Coronary artery (tissue), 2 donors: ENCODE results near the gene USP5.
"Not testable (repeated sequence)": the region's sequence is repeated elsewhere in the genome, so short reads cannot be mapped to it uniquely, and the experiment has no call there.

ENCODE experiments used
- DNase-seq: peaks from one replicate; pipeline ENCODE4 v3.0.0-alpha.2; 2017; ENCODE audit warnings: low spot score
- H3K27ac ChIP-seq, 2 donors: fragments of 200-600 bp; sonication (generic); one replicate each; pipeline ENCODE4 v1.5.1; 2016 to 2019
- H3K4me3 ChIP-seq: fragments of 200-600 bp; sonication (generic); 2 replicates; pipeline ENCODE4 v1.5.1; 2016; ENCODE audit warnings: mild to moderate bottlenecking, moderate library complexity
- TF ChIP-seq, protein P1 (sequence below): fragments of 200-600 bp; sonication (generic); IDR thresholded peaks from one replicate; pipeline ENCODE4 v1.5.1; 2019; ENCODE audit warnings: antibody characterized with exemption

USP5 gene

DNA sequence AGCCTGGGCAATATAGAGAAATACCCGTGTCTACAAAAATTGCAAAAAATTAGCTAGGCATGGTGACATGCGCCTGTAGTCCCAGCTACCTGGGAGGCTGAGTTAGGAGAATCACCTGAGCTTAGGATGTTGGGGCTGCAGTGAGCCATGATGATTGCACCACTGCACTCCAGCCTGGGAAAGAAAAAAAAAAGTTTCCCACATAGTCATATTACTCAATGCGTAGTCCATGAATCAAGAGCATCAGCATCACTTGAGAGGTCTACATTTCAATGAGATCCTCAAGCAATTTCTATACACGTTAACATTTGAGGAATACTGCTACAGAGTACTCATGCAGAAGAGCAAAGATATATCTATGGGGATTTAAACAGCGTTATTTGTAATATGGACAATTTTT is 47.5 kb downstream of the USP5 start:
- Histone ChIP-seq H3K4me3 (no peak overlapping the region), H3K27ac (no peak overlapping the region)
- TF ChIP-seq, protein P1, sequence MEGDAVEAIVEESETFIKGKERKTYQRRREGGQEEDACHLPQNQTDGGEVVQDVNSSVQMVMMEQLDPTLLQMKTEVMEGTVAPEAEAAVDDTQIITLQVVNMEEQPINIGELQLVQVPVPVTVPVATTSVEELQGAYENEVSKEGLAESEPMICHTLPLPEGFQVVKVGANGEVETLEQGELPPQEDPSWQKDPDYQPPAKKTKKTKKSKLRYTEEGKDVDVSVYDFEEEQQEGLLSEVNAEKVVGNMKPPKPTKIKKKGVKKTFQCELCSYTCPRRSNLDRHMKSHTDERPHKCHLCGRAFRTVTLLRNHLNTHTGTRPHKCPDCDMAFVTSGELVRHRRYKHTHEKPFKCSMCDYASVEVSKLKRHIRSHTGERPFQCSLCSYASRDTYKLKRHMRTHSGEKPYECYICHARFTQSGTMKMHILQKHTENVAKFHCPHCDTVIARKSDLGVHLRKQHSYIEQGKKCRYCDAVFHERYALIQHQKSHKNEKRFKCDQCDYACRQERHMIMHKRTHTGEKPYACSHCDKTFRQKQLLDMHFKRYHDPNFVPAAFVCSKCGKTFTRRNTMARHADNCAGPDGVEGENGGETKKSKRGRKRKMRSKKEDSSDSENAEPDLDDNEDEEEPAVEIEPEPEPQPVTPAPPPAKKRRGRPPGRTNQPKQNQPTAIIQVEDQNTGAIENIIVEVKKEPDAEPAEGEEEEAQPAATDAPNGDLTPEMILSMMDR, result no peak
- DNase-seq, result no peak

DNA sequence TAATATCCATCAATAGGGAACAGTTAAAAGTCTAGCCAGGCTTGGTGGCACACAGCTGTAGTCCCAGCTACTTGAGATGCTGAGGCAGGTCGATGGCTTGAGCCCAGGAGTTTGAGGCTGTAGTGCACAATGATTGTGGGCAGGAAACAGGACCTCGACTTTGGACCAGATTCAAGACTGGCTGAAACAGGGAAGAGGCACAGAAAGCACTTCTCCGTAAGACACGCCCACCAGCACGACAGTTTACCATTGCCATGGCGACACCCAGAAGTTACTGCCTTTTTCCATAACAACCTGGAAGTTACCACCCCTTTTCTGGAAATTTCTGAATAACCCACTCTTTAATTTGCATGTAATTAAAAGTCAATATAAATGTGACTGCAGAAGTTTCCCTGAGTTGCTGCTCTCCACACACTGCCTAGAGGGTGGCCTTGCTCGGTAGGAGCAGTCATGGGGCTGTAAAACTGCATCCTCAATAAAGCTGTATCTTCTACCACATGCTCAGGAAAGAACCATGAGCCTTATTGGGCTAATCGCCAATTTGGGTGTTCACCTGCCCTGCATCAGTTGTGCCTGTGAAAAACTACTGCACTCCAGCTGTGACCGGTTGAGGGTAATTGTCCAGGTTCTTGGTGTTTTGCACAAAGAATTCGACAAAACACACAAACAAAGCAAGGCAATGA is 48.0 kb downstream of the USP5 start:
- no peak for DNase-seq
- Histone ChIP-seq H3K27ac (no peak overlapping the region), H3K4me3 (no peak overlapping the region)
- TF ChIP-seq, protein P1, result no peak

DNA sequence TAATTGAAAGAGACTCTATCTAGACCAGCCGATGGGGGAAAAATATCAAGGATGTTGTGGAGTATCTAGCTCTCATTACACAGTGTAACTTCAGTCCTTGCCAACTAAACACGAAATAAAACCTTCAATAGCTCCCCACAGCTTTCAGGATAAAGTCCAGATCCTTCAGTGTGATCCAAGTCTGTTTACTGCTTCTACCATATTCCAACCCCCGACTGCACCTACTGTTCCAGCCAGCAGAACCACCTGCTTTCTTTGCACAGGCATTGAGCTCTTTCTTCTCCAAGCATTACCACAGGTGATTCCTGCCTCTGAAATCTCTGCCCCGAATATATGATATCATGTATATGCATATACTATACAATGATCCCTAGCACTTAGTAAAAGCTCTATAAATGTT is 50.5 kb downstream of the USP5 start:
- no peak for DNase-seq
- Histone ChIP-seq H3K4me3 (no peak overlapping the region), H3K27ac (no peak overlapping the region)
- TF ChIP-seq, protein P1, result no peak

- no peak overlapping the region for H3K27ac ChIP-seq
- no peak for DNase-seq
- H3K4me3 ChIP-seq, result no peak overlapping the region
- TF ChIP-seq, protein P1, result no peak
Observed at GRCh38 chr12:6903722-6904121, 51.8 kb downstream of the USP5 start.

DNA sequence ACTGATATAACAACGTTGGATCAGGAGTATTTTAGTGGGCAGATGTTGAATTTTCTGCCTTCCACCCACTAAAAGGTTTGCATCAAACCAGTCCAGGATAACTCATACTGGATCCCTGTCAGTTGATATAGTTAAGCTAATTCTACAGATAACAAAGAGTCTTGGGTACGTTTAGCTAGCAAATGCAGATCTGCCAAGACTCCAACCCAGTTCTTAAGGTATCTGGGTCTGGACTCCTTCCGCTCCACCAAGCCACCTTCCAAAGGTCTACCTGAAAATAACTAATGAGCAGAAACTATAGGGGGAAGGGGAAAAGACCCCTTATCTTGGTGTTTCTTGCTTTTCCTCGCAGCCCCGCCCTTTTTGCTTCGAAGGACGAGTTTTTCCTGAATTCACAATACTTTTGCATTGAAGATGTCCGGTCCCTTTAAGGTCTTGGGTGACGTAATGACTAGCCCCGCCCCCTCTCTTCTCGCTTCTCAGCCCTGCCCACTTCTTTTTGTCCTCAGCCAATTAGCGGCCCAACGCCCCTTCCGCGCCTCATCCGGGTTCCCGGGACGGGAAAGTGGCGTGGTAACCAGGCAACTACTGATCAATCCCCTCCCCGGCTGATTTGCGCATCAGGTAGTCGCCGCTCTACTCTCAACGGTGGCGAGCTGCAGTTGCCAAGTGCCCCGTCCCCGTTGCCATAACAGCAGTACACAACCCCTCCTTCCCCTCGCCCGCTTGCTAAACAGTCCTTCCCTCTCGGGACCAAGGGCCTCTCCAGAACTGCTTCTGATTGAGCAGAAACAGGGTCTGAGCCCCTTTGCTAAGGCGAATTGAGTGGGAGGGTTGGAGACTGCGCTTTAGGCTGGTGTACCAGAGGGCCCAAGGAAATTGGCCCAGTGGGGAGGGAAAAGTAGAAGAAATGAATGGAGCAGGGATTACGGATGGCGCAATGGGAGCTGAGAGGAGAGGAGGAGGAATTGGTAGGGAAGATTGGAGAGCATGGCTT is 52.6 kb downstream of the USP5 start, which contains the start of gene LRRC23:
Gene LRRC23, plus strand, starts transcription at position 543 of the 997 bp plus-strand sequence. CDS start 812 bp downstream, outside the sequence.
- peak; percentile 98 for DNase-seq
- TF ChIP-seq, protein P1, result no peak
- H3K27ac ChIP-seq, result peak within 1 kb of the TSS; percentile 57 to 90
- peak within 1 kb of the TSS; percentile 85 for H3K4me3 ChIP-seq

- no peak for DNase-seq
- Histone ChIP-seq H3K4me3 (peak overlapping the region; percentile 85), H3K27ac (peak overlapping the region; percentile 57 to 90)
- TF ChIP-seq, protein P1, result no peak
Observed at GRCh38 chr12:6905414-6906040, 53.6 kb downstream of the USP5 start.

DNA sequence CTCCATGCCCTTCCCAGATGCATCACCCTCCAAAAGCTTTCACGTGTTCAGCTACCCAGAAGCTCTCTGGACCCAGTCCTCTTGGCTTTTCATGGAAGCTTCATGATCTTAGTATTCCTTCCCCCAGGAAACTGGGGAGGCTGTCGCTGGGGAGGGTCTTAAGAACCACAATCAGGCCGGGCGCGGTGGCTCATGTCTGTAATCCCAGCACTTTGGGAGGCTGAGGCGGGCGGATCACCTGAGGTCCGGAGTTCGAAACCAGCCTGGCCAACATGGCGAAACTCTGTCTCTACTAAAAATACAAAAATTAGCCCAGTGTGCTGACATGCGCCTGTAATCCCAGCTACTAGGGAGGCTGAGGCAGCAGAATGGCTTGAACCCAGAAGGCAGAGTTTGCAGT is 56.2 kb downstream of the USP5 start:
- not testable (repeated sequence) for H3K27ac ChIP-seq, H3K4me3 ChIP-seq, DNase-seq
